NCI-H460 (cell line): ENCODE measurements around the gene NDFIP2. TPM values are rescaled to one million over a fixed set of nuclear protein-coding genes. Genes with fewer than 3 reads are reported as not detected.
"Not testable (repeated sequence)": the region's sequence is repeated elsewhere in the genome, so short reads cannot be mapped to it uniquely, and the experiment has no call there.

ENCODE experiments used
- DNase-seq: peaks from one replicate; pipeline ENCODE4 v3.0.0-alpha.2; 2016; ENCODE audit warnings: low read depth; ENCODE audit errors: extremely low read depth
- total RNA-seq: library from RNA; depleted of rRNA; stranded (reverse); fragments of >200 nt; shearing (Covaris generic); gene quantifications from 2 replicates; pipeline ENCODE4 v1.2.3, GENCODE V29; 2014; rRNA removed

NDFIP2 gene
- total RNA-seq, 1 experiment from 2014 or later = 31.1 TPM

DNA sequence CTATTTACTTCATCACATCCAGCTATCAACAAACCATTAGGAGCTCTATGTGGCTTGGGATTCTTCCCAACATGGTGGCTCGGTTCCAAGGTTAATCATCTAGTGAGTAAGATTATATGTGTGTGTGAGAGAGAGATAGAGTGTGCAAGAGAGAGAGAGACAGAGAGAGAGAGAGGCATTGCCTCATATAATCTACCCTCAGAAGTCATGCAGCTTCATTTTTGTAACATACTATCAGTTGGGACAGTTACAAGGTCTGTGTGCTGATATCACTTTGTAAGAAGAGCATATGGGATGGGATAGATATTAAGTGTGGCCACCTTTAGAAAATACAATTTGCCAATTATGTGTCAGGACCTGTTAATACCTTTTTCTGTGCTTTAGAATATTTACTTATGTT lies 104.1 kb downstream of the NDFIP2 start:
- DNase-seq = no peak

- no peak for DNase-seq
Observed at GRCh38 chr13:79589603-79590393, 108.8 kb downstream of the NDFIP2 start.

- DNase-seq = no peak
Observed at GRCh38 chr13:79590394-79590676, 109.4 kb downstream of the NDFIP2 start.

DNA sequence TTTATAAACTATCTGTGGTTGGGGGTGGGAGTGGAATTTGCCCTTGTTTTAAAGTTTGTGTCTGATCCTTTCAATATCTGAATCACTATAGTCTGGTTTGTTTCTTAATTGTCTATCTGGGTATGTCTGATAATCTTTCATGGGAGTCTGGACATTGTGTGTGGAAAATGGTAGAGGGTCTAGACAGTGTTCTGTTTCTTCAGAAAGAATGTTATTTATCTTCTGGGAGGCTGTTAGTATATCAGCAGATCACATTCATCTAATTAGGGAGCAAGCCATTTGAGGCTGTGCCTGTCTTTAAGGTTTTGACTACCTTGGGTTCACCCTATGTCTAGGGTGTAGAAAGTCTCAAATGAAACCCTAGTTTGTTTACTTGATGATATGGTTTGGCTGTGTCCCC lies 110.5 kb downstream of the NDFIP2 start:
- DNase-seq = no peak

DNA sequence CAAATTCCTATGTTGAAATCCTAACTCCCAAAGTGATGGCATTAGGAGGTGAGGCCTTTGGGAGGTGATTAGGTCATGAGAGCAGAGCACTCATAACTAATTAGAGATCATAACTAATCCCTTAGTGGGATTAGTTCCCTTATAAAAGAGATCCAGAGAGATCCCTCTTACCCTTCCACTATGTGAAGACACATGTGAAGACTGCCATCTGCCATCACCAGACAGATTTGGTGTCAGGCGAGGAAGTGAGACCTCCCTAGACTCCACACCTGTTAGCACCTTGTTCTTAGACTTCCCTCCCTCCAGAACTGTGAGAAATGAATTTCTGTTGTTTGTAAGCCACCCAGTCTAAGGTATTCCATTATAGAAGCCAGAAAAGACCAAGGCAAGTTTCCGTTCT lies 112.2 kb downstream of the NDFIP2 start:
- no peak for DNase-seq

GRCh38 chr13:79593641-79594275 lies 112.8 kb downstream of the NDFIP2 start:
- no peak for DNase-seq

DNA sequence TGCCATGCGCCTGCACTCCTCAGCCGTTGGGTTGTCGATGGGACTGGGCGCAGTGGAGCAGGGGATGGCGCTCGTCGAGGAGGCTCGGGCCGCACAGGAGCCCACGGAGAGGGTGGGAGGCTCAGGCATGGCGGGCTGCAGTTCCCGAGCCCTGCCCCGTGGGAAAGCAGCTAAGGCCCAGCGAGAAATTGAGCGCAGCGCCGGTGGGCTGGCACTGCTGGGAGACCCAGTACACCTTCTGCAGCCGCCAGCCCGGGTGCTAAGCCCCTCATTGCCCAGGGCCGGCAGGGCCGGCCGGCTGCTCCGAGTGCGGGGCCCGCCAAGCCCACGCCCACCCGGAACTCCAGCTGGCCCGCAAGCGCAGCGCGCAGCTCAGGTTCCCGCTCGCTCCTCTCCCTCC lies 119.2 kb downstream of the NDFIP2 start:
- DNase-seq = not testable (repeated sequence)

DNA sequence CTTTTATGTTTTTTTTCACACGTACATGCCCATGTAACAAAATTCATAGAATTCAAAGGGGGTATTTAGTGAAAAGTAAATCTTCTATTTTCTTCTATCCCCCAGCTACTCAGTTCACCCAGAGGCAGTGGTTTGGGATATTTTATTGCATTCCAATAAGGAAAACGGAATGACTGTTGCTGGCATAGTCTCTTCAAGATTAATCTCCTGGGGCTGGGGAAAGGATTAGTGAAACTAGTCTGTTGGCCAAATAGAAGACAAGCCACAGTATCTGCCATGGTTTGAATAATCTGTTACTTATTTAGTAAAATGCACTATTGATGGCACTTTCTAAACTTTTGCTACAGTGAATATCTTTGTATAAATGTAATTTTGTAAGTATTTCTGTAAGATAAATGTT lies 122.0 kb downstream of the NDFIP2 start:
- DNase-seq = no peak

GRCh38 chr13:79604752-79605151 lies 123.8 kb downstream of the NDFIP2 start:
- DNase-seq = no peak

Other genes starting within 250 kb of the NDFIP2 start
- gene RBM26, start 74.9 kb upstream of the NDFIP2 start, total RNA-seq = 33.6 and 39.1 TPM in 2 replicates